HepG2 (cell line): Measurements from ENCODE around the gene KLB. TPM values are rescaled to one million over a fixed set of nuclear protein-coding genes. Genes with fewer than 3 reads are reported as not detected.

Experiments used
- ATAC-seq: fragments of 200-7000 bp; cut with Tn5 transposase; 3 replicates; pipeline ENCODE4 v1.9.1; 2020; ENCODE audit warnings: mild to moderate bottlenecking, moderate library complexity
- BruUV-seq: library from RNA; stranded (reverse); fragments of 400-500 nt; replicated peaks from 2 replicates; lab custom pipeline; 2021; lab: Mats Ljungman, UMichigan
- CTCF ChIA-PET: fragments of 300-600 bp; formaldehyde crosslinking; extraction: SDS; loops from one replicate; lab custom pipeline; 2021; ENCODE audit warnings: low total read pairs, inconsistent platforms, low intra/inter-chr PET ratio; lab: Yijun Ruan, JAX
- POLR2A ChIA-PET: fragments of 350-600 bp; sonication (Branson Sonifier 250); formaldehyde crosslinking; loops from one replicate; lab custom pipeline; 2020; ENCODE audit warnings: antibody characterized with exemption, inconsistent platforms; lab: Yijun Ruan, JAX
- DNase-seq: peaks from one replicate; pipeline ENCODE4 v3.0.0-alpha.2; 2015; ENCODE audit warnings: low spot score
- FAIRE-seq: peaks from 3 replicates; lab custom pipeline; 2011; peaks lifted over from hg19 to GRCh38; lab: Jason Lieb, UNC
- H2AFZ ChIP-seq: one replicate; pipeline ENCODE4 v1.6.1; 2011; ENCODE audit warnings: low read length, inconsistent platforms
- H3K27ac ChIP-seq: fragments of 300-600 bp; 3 replicates; pipeline ENCODE4 v1.8.0; 2011; ENCODE audit warnings: mixed run types, mild to moderate bottlenecking, mixed read lengths, low read length, inconsistent platforms; ENCODE audit not compliant: insufficient read depth; ENCODE audit errors: extremely low read length
- H3K27me3 ChIP-seq, 2 experiments: fragments of 200-600 bp in 1 of 2; 2 replicates in 1 of 2; 3 replicates in 1 of 2; pipeline versions ENCODE4 v1.6.0 to v1.8.0; 2011; ENCODE audit warnings: low read length in 2 of 2, mild to moderate bottlenecking in 2 of 2, moderate library complexity in 2 of 2, inconsistent platforms in 1 of 2; ENCODE audit not compliant: insufficient read depth in 2 of 2, control insufficient read depth in 1 of 2
- H3K36me3 ChIP-seq, 2 experiments: fragments of 200-600 bp in 1 of 2; replicated peaks in 1 of 2; 2 replicates in 1 of 2; 3 replicates in 1 of 2; pipeline versions ENCODE4 v1.5.1 to v1.8.0; 2011; ENCODE audit warnings: low read length in 2 of 2, inconsistent platforms in 1 of 2; ENCODE audit not compliant: insufficient read depth in 2 of 2, control insufficient read depth in 1 of 2
- H3K4me1 ChIP-seq: 2 replicates; pipeline ENCODE4 v1.5.1; 2012; ENCODE audit warnings: low read length, inconsistent platforms; ENCODE audit not compliant: insufficient read depth
- H3K4me2 ChIP-seq: 2 replicates; pipeline ENCODE4 v1.6.0; 2011; ENCODE audit warnings: low read depth, low read length, inconsistent platforms
- H3K4me3 ChIP-seq, 3 experiments: fragments of 200-600 bp in 1 of 3; sonication (generic), shearing (Covaris generic) in 1 of 3; replicated peaks in 1 of 3; 2 replicates each; pipeline ENCODE4 v1.5.1; 2011 to 2016; ENCODE audit warnings: low read length in 3 of 3, inconsistent platforms in 2 of 3, low read depth in 2 of 3, mild to moderate bottlenecking in 2 of 3, control low read depth in 1 of 3, mixed read lengths in 1 of 3; ENCODE audit not compliant: insufficient read depth in 1 of 3
- H3K79me2 ChIP-seq: one replicate; pipeline ENCODE4 v1.6.1; 2011; ENCODE audit warnings: low read length, inconsistent platforms; ENCODE audit not compliant: insufficient read depth
- H3K9ac ChIP-seq: 2 replicates; pipeline ENCODE4 v1.6.0; 2011; ENCODE audit warnings: mild to moderate bottlenecking, low read depth, low read length, inconsistent platforms; ENCODE audit not compliant: insufficient read depth
- H3K9me3 ChIP-seq: 2 replicates; pipeline ENCODE4 v1.5.1; 2012; ENCODE audit warnings: mild to moderate bottlenecking, low read length
- H4K20me1 ChIP-seq: 2 replicates; pipeline ENCODE4 v1.6.0; 2011; ENCODE audit warnings: inconsistent platforms, mild to moderate bottlenecking, low read length, moderate library complexity; ENCODE audit not compliant: insufficient read depth
- AKAP8 ChIP-seq: sonication (generic); formaldehyde crosslinking; IDR thresholded peaks from 2 replicates; pipeline ENCODE4 v1.5.1; 2020; ENCODE audit warnings: mild to moderate bottlenecking, missing genetic modification reagents
- RBM22 ChIP-seq: fragments of 200-400 bp; formaldehyde crosslinking; optimal IDR thresholded peaks from 2 replicates; pipeline ENCODE3; 2017; ENCODE audit warnings: mild to moderate bottlenecking, low read length, moderate library complexity
- SMAD3 ChIP-seq: sonication (generic); formaldehyde crosslinking; IDR thresholded peaks from 2 replicates; pipeline ENCODE4 v1.4.0; 2020; ENCODE audit warnings: missing genetic modification reagents
- in situ Hi-C: cut with HindIII; loops from 2 replicates; pipeline ENCODE4 v1.10.0; 2017; ENCODE audit warnings: low pct_unique_long_range_greater_than_20kb; ENCODE audit not compliant: extremely low pct_ligation_motif_present
- intact Hi-C: fragments of 100-400 bp; cut with micrococcal nuclease; formaldehyde crosslinking; loops from one replicate; pipeline ENCODE4 v1.10.0; 2022; ENCODE audit not compliant: unreplicated experiment
- microRNA-seq: library from miRNA; unstranded; fragments of <30 nt; microRNA quantifications from one replicate; pipeline ENCODE4, GENCODE V29; 2020
- polyA plus RNA-seq, 8 experiments: library from polyadenylated mRNA; depleted of rRNA in 3 of 8; stranded (reverse) in 7 of 8; unstranded in 1 of 8; fragments of >200 nt; fragmentation: Illumina TruSeq in 4 of 8; extraction: Trizol in 4 of 8; gene quantifications; 2 replicates each; pipeline versions ENCODE4 v1.2.1 to v1.2.3, GENCODE V29; 2011 to 2016; ENCODE audit warnings: low read depth in 4 of 8, missing spikeins in 1 of 8, mixed read lengths in 1 of 8; ENCODE audit not compliant: insufficient read depth in 1 of 8
- small RNA-seq, 3 experiments: library from RNA; depleted of rRNA; stranded (forward); fragments of <200 nt; gene quantifications; one replicate each; pipeline ENCODE3, GENCODE V24; 2012; ENCODE audit warnings: low read depth in 2 of 3, low replicate concordance in 1 of 3; ENCODE audit not compliant: insufficient read length in 3 of 3, insufficient read depth in 2 of 3
- total RNA-seq, 5 experiments: library from RNA; depleted of rRNA; stranded (reverse); fragments of >200 nt; fragmentation: Illumina TruSeq; extraction: Trizol; gene quantifications; 2 replicates each; pipeline ENCODE4 v1.2.3, GENCODE V29; 2016; ENCODE audit warnings: low read depth in 1 of 5

The KLB gene
- total and polyA plus RNA-seq, 2 of the 13 experiments (the other 11 are each of a cell fraction or from before 2014, with no cell fraction given), result 25.3 to 82.0 TPM

DNA sequence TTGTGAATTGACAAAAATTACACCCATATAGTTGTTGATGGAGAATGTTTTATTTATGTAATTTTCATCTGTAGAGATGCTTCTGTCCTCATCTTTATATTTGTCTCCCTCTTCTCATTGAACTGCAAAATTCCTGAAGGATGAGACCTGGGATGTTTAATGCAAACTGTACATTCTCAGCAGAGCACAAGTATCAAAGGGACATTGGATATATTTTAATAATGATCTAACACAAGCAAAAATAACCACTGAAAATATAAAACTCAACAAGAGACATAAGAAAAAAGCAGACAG, 91.9 kb downstream of the KLB start:
- Histone ChIP-seq H3K4me2 (no peak overlapping the region), H3K79me2 (no peaks in the 10 kb centered on the region), H3K9ac (no peak overlapping the region), H3K27me3 (no peaks in the 10 kb centered on the region), H3K4me1 (peaks cover 10% of the 10 kb centered on the region; the same call in 1 of the 2 replicates), H4K20me1 (no peaks in the 10 kb centered on the region), H3K9me3 (no peaks in the 10 kb centered on the region), H3K27ac (no peak overlapping the region), H3K36me3 (peaks cover 8 to 41% of the 10 kb centered on the region in 2 experiments), H2AFZ (no peak overlapping the region), H3K4me3 (no peak overlapping the region)
- BruUV-seq, result no TSS peak
- FAIRE-seq (no peak), DNase-seq (no peak), ATAC-seq (no peak)
- ChIA-PET CTCF (no interaction called here), POLR2A (interaction anchor here (2.1 kb wide), 1 partner anchor 29 kb away, joined by 9 read pairs; the partner anchor contains the start of gene UGDH)
- in situ Hi-C loops (no loop called here), intact Hi-C loops (no loop called here)
- TF ChIP-seq SMAD3 (CRISPR knock-in tag) (0 out of 2 replicates have a peak, but pooled peaks have one; percentile 3), RBM22 (peak; percentile 2), AKAP8 (CRISPR knock-in tag) (no peak)

Small RNA genes within 50 kb of the gene (microRNA-seq; reads per million reads assigned to microRNA genes)
- gene MIR5591, result not detected

Small RNA genes within 50 kb of the gene (small RNA-seq; reads per million reads assigned to genes)
- 0 reads per million in 3 experiments for gene MIR5591
- gene RF00019, result 0 reads per million in 3 experiments
- 0 reads per million in 3 experiments for gene RNU6-887P

Other genes with a start within 250 kb of the KLB start
- 20.3 and 22.9 TPM in 2 replicates for gene WDR19, start 224.4 kb upstream of the KLB start, total RNA-seq (2016; rRNA removed; fragmentation: Illumina TruSeq; extraction: Trizol)
- gene WDR19, start 224.4 kb upstream of the KLB start, polyA plus RNA-seq (2011; rRNA removed), result 31.1 and 34.1 TPM in 2 replicates
- gene RFC1, start 40.6 kb upstream of the KLB start, total RNA-seq (2016; rRNA removed; fragmentation: Illumina TruSeq; extraction: Trizol), result 78.8 and 118 TPM in 2 replicates
- 8.5 and 15.9 TPM in 2 replicates for gene RFC1, start 40.6 kb upstream of the KLB start, polyA plus RNA-seq (2011; rRNA removed)
- gene RPL9, start 52.0 kb downstream of the KLB start, total RNA-seq (2016; rRNA removed; fragmentation: Illumina TruSeq; extraction: Trizol), result 2,148 and 2,808 TPM in 2 replicates
- 849 and 993 TPM in 2 replicates for gene RPL9, start 52.0 kb downstream of the KLB start, polyA plus RNA-seq (2011; rRNA removed)
- gene LIAS, start 52.1 kb downstream of the KLB start, total RNA-seq (2016; rRNA removed; fragmentation: Illumina TruSeq; extraction: Trizol), result 16.6 and 18.3 TPM in 2 replicates
- 11.4 and 16.0 TPM in 2 replicates for gene LIAS, start 52.1 kb downstream of the KLB start, polyA plus RNA-seq (2011; rRNA removed)
- gene UGDH, start 120.5 kb downstream of the KLB start, total RNA-seq (2016; rRNA removed; fragmentation: Illumina TruSeq; extraction: Trizol), result 384 and 661 TPM in 2 replicates
- gene UGDH, start 120.5 kb downstream of the KLB start, polyA plus RNA-seq (2011; rRNA removed), result 89.8 and 99.0 TPM in 2 replicates
- 16.3 and 26.2 TPM in 2 replicates for gene SMIM14, start 231.9 kb downstream of the KLB start, total RNA-seq (2016; rRNA removed; fragmentation: Illumina TruSeq; extraction: Trizol)
- 20.1 and 28.1 TPM in 2 replicates for gene SMIM14, start 231.9 kb downstream of the KLB start, polyA plus RNA-seq (2011; rRNA removed)